ENCODE measurements around the gene POLR3A. TPM values are rescaled to one million over a fixed set of nuclear protein-coding genes. Genes with fewer than 3 reads are reported as not detected.
A peak's percentile ranks its signal among the peaks of the same experiment; 100 is the strongest.

The POLR3A gene
- total and polyA plus RNA-seq, 2 experiments from 2014 or later = 16.8 to 19.5 TPM

- Histone ChIP-seq H3K9me3 (ENCODE audit: low read depth) (no peaks in the 10 kb centered on the region), H3K4me3 (no peak overlapping the region), H3K27ac (no peak overlapping the region), H3K36me3 (peaks cover 46% of the 10 kb centered on the region), H3K4me1 (ENCODE audit: low read depth) (no peaks in the 10 kb centered on the region), H3K27me3 (no peaks in the 10 kb centered on the region)
- no peak for DNase-seq (ENCODE audit: low read depth in 1 of 2, low spot score in 1 of 2)
- no peak for TF ChIP-seq CTCF (IDR thresholded peaks at IDR 0.05; ENCODE audit: low read depth, low read length)
Observed at GRCh38 chr10:77979221-77979620, 50.1 kb downstream of the POLR3A start.

DNA sequence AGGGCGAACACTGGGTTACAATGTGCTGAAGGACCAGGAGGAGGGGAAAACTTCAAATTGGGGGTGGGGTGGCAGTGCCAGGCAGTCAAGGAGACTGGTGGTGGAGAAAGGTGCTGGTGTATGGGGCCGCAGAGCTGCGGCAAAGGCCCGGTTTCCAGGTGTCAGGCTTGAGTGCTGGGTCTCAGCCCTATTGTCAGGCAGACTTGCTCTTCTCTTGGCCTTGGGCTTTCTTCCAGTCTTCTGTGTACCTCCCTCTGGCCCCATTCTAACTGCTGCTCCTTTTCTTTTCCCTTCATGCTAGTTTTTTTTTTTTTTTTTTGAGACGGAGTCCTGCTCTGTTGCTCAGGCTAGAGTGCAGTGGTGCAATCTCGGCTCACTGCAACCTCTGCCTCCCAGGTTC lies 51.0 kb downstream of the POLR3A start:
- Histone ChIP-seq H3K27ac (no peak overlapping the region), H3K27me3 (no peaks in the 10 kb centered on the region), H3K4me1 (ENCODE audit: low read depth) (no peaks in the 10 kb centered on the region), H3K36me3 (peaks cover 38% of the 10 kb centered on the region), H3K9me3 (ENCODE audit: low read depth) (no peaks in the 10 kb centered on the region), H3K4me3 (no peak overlapping the region)
- no peak for TF ChIP-seq CTCF (IDR thresholded peaks at IDR 0.05; ENCODE audit: low read depth, low read length)
- no peak for DNase-seq (ENCODE audit: low read depth in 1 of 2, low spot score in 1 of 2)

- Histone ChIP-seq H3K27ac (no peak overlapping the region), H3K4me1 (ENCODE audit: low read depth) (no peaks in the 10 kb centered on the region), H3K9me3 (ENCODE audit: low read depth) (no peaks in the 10 kb centered on the region), H3K36me3 (peaks cover 34% of the 10 kb centered on the region), H3K4me3 (no peak overlapping the region), H3K27me3 (no peaks in the 10 kb centered on the region)
- no peak for TF ChIP-seq CTCF (IDR thresholded peaks at IDR 0.05; ENCODE audit: low read depth, low read length)
- DNase-seq (ENCODE audit: low read depth in 1 of 2, low spot score in 1 of 2) = no peak
Observed at GRCh38 chr10:77977934-77978333, 51.4 kb downstream of the POLR3A start.

- peaks cover 26% of the 10 kb centered on the region for H3K36me3 ChIP-seq
Observed at GRCh38 chr10:77977016-77977415, 52.3 kb downstream of the POLR3A start.

GRCh38 chr10:77975086-77975666 lies 54.1 kb downstream of the POLR3A start:
- DNase-seq (ENCODE audit: low read depth in 1 of 2, low spot score in 1 of 2) = no peak
- H3K4me3 ChIP-seq = no peak overlapping the region
- no peak for TF ChIP-seq CTCF (IDR thresholded peaks at IDR 0.05; ENCODE audit: low read depth, low read length)
- peaks cover 12% of the 10 kb centered on the region for H3K36me3 ChIP-seq
- H3K4me1 ChIP-seq (ENCODE audit: low read depth) = peaks cover 11% of the 10 kb centered on the region
- H3K9me3 ChIP-seq (ENCODE audit: low read depth) = no peaks in the 10 kb centered on the region
- no peaks in the 10 kb centered on the region for H3K27me3 ChIP-seq
- peak overlapping the region; percentile 4 for H3K27ac ChIP-seq

More at GRCh38 chr10:77977016-77977415, 52.3 kb downstream of the POLR3A start:
- no peak for DNase-seq (ENCODE audit: low read depth in 1 of 2, low spot score in 1 of 2)
- TF ChIP-seq CTCF (IDR thresholded peaks at IDR 0.05; ENCODE audit: low read depth, low read length) = no peak
- Histone ChIP-seq H3K9me3 (ENCODE audit: low read depth) (no peaks in the 10 kb centered on the region), H3K27ac (no peak overlapping the region), H3K4me1 (ENCODE audit: low read depth) (no peaks in the 10 kb centered on the region), H3K4me3 (no peak overlapping the region), H3K27me3 (no peaks in the 10 kb centered on the region)

All from cardiac muscle cell (in vitro differentiated cells and primary cell).